OCI-LY3 (cell line): ENCODE measurements around the gene NRXN3.

Experiments used
- H2AFZ ChIP-seq: fragments of 200-600, 300-600 bp; shearing (Covaris generic); 2 replicates; pipeline ENCODE4 v1.6.0; 2014; ENCODE audit warnings: antibody characterized with exemption, low read depth, low read length
- H3K27ac ChIP-seq: fragments of 200-600, 300-600 bp; sonication (generic); 2 replicates; pipeline ENCODE4 v1.5.1; 2014; ENCODE audit warnings: mild to moderate bottlenecking, low read length, moderate library complexity, mixed read lengths
- H3K27me3 ChIP-seq: fragments of 200-600, 300-600 bp; sonication (generic); 2 replicates; pipeline ENCODE4 v1.6.1; 2014; ENCODE audit warnings: low read depth, low read length, mixed read lengths
- H3K36me3 ChIP-seq: fragments of 200-600, 300-600 bp; sonication (generic); replicated peaks from 2 replicates; pipeline ENCODE3; 2014; ENCODE audit warnings: low read depth, low read length, mixed read lengths
- H3K4me1 ChIP-seq: fragments of 300-600, 200-600 bp; sonication (generic); 2 replicates; pipeline ENCODE4 v1.6.1; 2014; ENCODE audit warnings: low read length, mixed read lengths
- H3K4me2 ChIP-seq: fragments of 200-600, 300-600 bp; sonication (generic); 2 replicates; pipeline ENCODE4 v1.6.1; 2014; ENCODE audit warnings: low read length, mixed read lengths
- H3K4me3 ChIP-seq: fragments of 300-600, 200-600 bp; sonication (generic); 2 replicates; pipeline ENCODE4 v1.5.1; 2014; ENCODE audit warnings: antibody characterized with exemption, mild to moderate bottlenecking, low read length, moderate library complexity
- H3K79me2 ChIP-seq: fragments of 300-600, 200-600 bp; shearing (Covaris generic); 2 replicates; pipeline ENCODE4 v1.6.1; 2014; ENCODE audit warnings: mild to moderate bottlenecking, low read length, mixed read lengths
- H3K9ac ChIP-seq: fragments of 300-600, 200-600 bp; shearing (Covaris generic); 2 replicates; pipeline ENCODE4 v1.6.0; 2014; ENCODE audit warnings: mild to moderate bottlenecking, low read length, moderate library complexity
- H3K9me3 ChIP-seq: fragments of 200-600, 300-600 bp; shearing (Covaris generic); 2 replicates; pipeline ENCODE4 v1.6.1; 2014; ENCODE audit warnings: low read length, mixed read lengths; ENCODE audit not compliant: insufficient read depth
- H4K20me1 ChIP-seq: fragments of 200-600, 300-600 bp; sonication (generic); 2 replicates; pipeline ENCODE4 v1.6.1; 2016; ENCODE audit warnings: low read length, mixed read lengths; ENCODE audit not compliant: insufficient read depth
- CTCF ChIP-seq: fragments of 200-600, 300-600 bp; sonication (generic); IDR thresholded peaks from 2 replicates; pipeline ENCODE4 v1.5.1; 2014; ENCODE audit warnings: antibody characterized with exemption, low read length, low read depth
- EZH2phosphoT487 ChIP-seq: fragments of 200-600 bp; shearing (Covaris generic); IDR thresholded peaks from 2 replicates; pipeline ENCODE4 v1.6.1; 2018; ENCODE audit warnings: antibody characterized with exemption, mixed run types, low read depth

Gene NRXN3

GRCh38 chr14:78782551-78782950, 612.4 kb downstream of the NRXN3 start:
- Histone ChIP-seq H3K4me3 (no peak overlapping the region), H4K20me1 (no peaks in the 10 kb centered on the region), H3K27me3 (no peaks in the 10 kb centered on the region), H3K27ac (no peak overlapping the region), H3K79me2 (no peaks in the 10 kb centered on the region), H3K4me1 (no peaks in the 10 kb centered on the region), H3K36me3 (no peaks in the 10 kb centered on the region), H3K9ac (no peak overlapping the region), H3K9me3 (no peaks in the 10 kb centered on the region), H2AFZ (no peak overlapping the region), H3K4me2 (no peak overlapping the region)
- TF ChIP-seq EZH2phosphoT487 (no peak), CTCF (no peak)

GRCh38 chr14:78785265-78785664, 615.1 kb downstream of the NRXN3 start:
- Histone ChIP-seq H3K9ac (no peak overlapping the region), H3K27ac (no peak overlapping the region), H3K36me3 (no peaks in the 10 kb centered on the region), H3K79me2 (no peaks in the 10 kb centered on the region), H3K9me3 (no peaks in the 10 kb centered on the region), H2AFZ (no peak overlapping the region), H4K20me1 (no peaks in the 10 kb centered on the region), H3K4me3 (no peak overlapping the region), H3K4me2 (no peak overlapping the region), H3K4me1 (no peaks in the 10 kb centered on the region), H3K27me3 (no peaks in the 10 kb centered on the region)
- TF ChIP-seq CTCF = no peak
- TF ChIP-seq EZH2phosphoT487 = no peak

GRCh38 chr14:78788467-78789360, 618.5 kb downstream of the NRXN3 start:
- no peak for TF ChIP-seq EZH2phosphoT487
- no peak for TF ChIP-seq CTCF
- Histone ChIP-seq H3K9ac (no peak overlapping the region), H3K4me2 (no peak overlapping the region), H3K79me2 (no peaks in the 10 kb centered on the region), H3K36me3 (no peaks in the 10 kb centered on the region), H3K4me1 (no peaks in the 10 kb centered on the region), H2AFZ (no peak overlapping the region), H3K4me3 (no peak overlapping the region), H4K20me1 (no peaks in the 10 kb centered on the region), H3K27me3 (no peaks in the 10 kb centered on the region), H3K27ac (no peak overlapping the region), H3K9me3 (no peaks in the 10 kb centered on the region)

GRCh38 chr14:78790271-78790670, 620.1 kb downstream of the NRXN3 start:
- TF ChIP-seq CTCF (peak; percentile 10; the same call in 1 of the 2 replicates), EZH2phosphoT487 (no peak)
- Histone ChIP-seq H3K79me2 (no peaks in the 10 kb centered on the region), H4K20me1 (no peaks in the 10 kb centered on the region), H3K27me3 (no peaks in the 10 kb centered on the region), H3K27ac (no peak overlapping the region), H3K36me3 (no peaks in the 10 kb centered on the region), H3K4me1 (no peaks in the 10 kb centered on the region), H3K4me2 (no peak overlapping the region), H3K4me3 (no peak overlapping the region), H3K9me3 (no peaks in the 10 kb centered on the region), H3K9ac (no peak overlapping the region), H2AFZ (no peak overlapping the region)
